Breast epithelium (tissue), 3 donors: ENCODE results near the gene ANKS4B.

ENCODE experiments used
- POLR2A ChIP-seq: fragments of 450-650 bp; IDR thresholded peaks from one replicate; pipeline ENCODE4 v1.6.1; 2016; ENCODE audit warnings: antibody characterized with exemption, mild to moderate bottlenecking, moderate library complexity
- TF ChIP-seq, protein P1 (sequence below), 3 donors: fragments of 450-650 bp; IDR thresholded peaks; one replicate each; pipeline ENCODE4 v1.5.1; 2016 to 2017; ENCODE audit warnings: antibody characterized with exemption in 3 of 3, mild to moderate bottlenecking in 3 of 3, moderate library complexity in 3 of 3

- TF ChIP-seq, protein P1, sequence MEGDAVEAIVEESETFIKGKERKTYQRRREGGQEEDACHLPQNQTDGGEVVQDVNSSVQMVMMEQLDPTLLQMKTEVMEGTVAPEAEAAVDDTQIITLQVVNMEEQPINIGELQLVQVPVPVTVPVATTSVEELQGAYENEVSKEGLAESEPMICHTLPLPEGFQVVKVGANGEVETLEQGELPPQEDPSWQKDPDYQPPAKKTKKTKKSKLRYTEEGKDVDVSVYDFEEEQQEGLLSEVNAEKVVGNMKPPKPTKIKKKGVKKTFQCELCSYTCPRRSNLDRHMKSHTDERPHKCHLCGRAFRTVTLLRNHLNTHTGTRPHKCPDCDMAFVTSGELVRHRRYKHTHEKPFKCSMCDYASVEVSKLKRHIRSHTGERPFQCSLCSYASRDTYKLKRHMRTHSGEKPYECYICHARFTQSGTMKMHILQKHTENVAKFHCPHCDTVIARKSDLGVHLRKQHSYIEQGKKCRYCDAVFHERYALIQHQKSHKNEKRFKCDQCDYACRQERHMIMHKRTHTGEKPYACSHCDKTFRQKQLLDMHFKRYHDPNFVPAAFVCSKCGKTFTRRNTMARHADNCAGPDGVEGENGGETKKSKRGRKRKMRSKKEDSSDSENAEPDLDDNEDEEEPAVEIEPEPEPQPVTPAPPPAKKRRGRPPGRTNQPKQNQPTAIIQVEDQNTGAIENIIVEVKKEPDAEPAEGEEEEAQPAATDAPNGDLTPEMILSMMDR (IDR thresholded peaks at IDR 0.05) = no peak
- TF ChIP-seq POLR2A = no peak
Measured at GRCh38 chr16:21257284-21257683, 23.8 kb downstream of the ANKS4B start.
